Loucy (cell line): ENCODE results near the gene TEX9.

ENCODE experiments used
- H2AFZ ChIP-seq: fragments of 200-600 bp; sonication (generic); 2 replicates; pipeline ENCODE4 v1.6.0; 2016; ENCODE audit warnings: antibody characterized with exemption, mild to moderate bottlenecking, low read length, moderate library complexity
- H3F3A ChIP-seq: fragments of 200-600 bp; 2 replicates; pipeline ENCODE4 v1.6.0; 2016; ENCODE audit warnings: antibody characterized with exemption, low read depth, mild to moderate bottlenecking
- H3K27me3 ChIP-seq: fragments of 200-600 bp; sonication (generic); 2 replicates; pipeline ENCODE4 v1.6.1; 2014; ENCODE audit warnings: low read length, mild to moderate bottlenecking; ENCODE audit not compliant: insufficient read depth, poor library complexity, severe bottlenecking
- H3K36me3 ChIP-seq: fragments of 200-600 bp; sonication (generic); 2 replicates; pipeline ENCODE4 v1.6.1; 2016; ENCODE audit warnings: low read length; ENCODE audit not compliant: insufficient read depth
- H3K4me1 ChIP-seq: fragments of 200-600 bp; sonication (generic); 2 replicates; pipeline ENCODE4 v1.5.1; 2014; ENCODE audit warnings: low read length, mild to moderate bottlenecking; ENCODE audit not compliant: insufficient read depth, poor library complexity, severe bottlenecking
- H3K4me2 ChIP-seq: fragments of 200-600 bp; sonication (generic); 2 replicates; pipeline ENCODE4 v1.6.0; 2014; ENCODE audit warnings: antibody characterized with exemption, low read length, low read depth, mild to moderate bottlenecking; ENCODE audit not compliant: poor library complexity, severe bottlenecking
- H3K4me3 ChIP-seq: fragments of 200-600 bp; sonication (generic); 2 replicates; pipeline ENCODE4 v1.5.1; 2014; ENCODE audit warnings: low read length, mild to moderate bottlenecking, mixed read lengths; ENCODE audit not compliant: poor library complexity, severe bottlenecking
- H3K79me2 ChIP-seq: fragments of 200-600 bp; sonication (generic); 2 replicates; pipeline ENCODE4 v1.6.1; 2014; ENCODE audit warnings: low read length; ENCODE audit not compliant: insufficient read depth
- H3K9ac ChIP-seq: fragments of 200-600 bp; sonication (generic); 2 replicates; pipeline ENCODE4 v1.6.0; 2014; ENCODE audit warnings: mild to moderate bottlenecking, low read depth, low read length, moderate library complexity; ENCODE audit not compliant: poor library complexity, severe bottlenecking
- H3K9me2 ChIP-seq: fragments of 200-600 bp; sonication (generic); replicated peaks from 2 replicates; pipeline ENCODE4 v1.6.1; 2016; ENCODE audit warnings: low read depth, low read length, mixed read lengths
- H3K9me3 ChIP-seq: fragments of 200-600 bp; sonication (generic); 2 replicates; pipeline ENCODE4 v1.6.1; 2014; ENCODE audit warnings: mild to moderate bottlenecking, antibody characterized with exemption, low read length, low read depth; ENCODE audit not compliant: insufficient read depth
- H4K20me1 ChIP-seq: fragments of 200-600 bp; sonication (generic); 2 replicates; pipeline ENCODE4 v1.6.0; 2014; ENCODE audit warnings: antibody characterized with exemption, low read length, mild to moderate bottlenecking; ENCODE audit not compliant: insufficient read depth, poor library complexity, severe bottlenecking
- CTCF ChIP-seq: fragments of 200-600 bp; sonication (generic); conservative IDR thresholded peaks from 2 replicates; pipeline ENCODE4 v1.5.1; 2014; ENCODE audit warnings: mild to moderate bottlenecking, antibody characterized with exemption, low read length
- EZH2phosphoT487 ChIP-seq: fragments of 200-600 bp; IDR thresholded peaks from 2 replicates; pipeline ENCODE4 v1.6.1; 2018; ENCODE audit warnings: antibody characterized with exemption, mild to moderate bottlenecking, moderate library complexity, borderline replicate concordance

The TEX9 gene

GRCh38 chr15:56361987-56362386, 3.2 kb upstream of the TEX9 start:
- H3K9me2 ChIP-seq = no peaks in the 10 kb centered on the region; the same call in 1 of the 2 replicates
- no peak for TF ChIP-seq EZH2phosphoT487
- no peak for TF ChIP-seq CTCF

GRCh38 chr15:56366211-56366610, 985 bp downstream of the TEX9 start:
- Histone ChIP-seq H3K9ac (peak overlapping the region; percentile 64), H3K9me3 (no peaks in the 10 kb centered on the region), H4K20me1 (no peaks in the 10 kb centered on the region), H3K9me2 (no peaks in the 10 kb centered on the region), H3K4me2 (peak overlapping the region; percentile 87), H3K27me3 (no peaks in the 10 kb centered on the region), H3F3A (0 out of 2 replicates have a peak, but pooled peaks cover 10% of the 10 kb centered on the region), H3K4me1 (peaks cover 18% of the 10 kb centered on the region), H3K4me3 (peak overlapping the region; percentile 81), H3K79me2 (no peaks in the 10 kb centered on the region), H2AFZ (peak overlapping the region; percentile 96), H3K36me3 (no peaks in the 10 kb centered on the region)
- TF ChIP-seq EZH2phosphoT487 = no peak
- TF ChIP-seq CTCF = no peak

More at GRCh38 chr15:56361987-56362386, 3.2 kb upstream of the TEX9 start:
- Histone ChIP-seq H3K9ac (no peak overlapping the region), H3K4me1 (peaks cover 16% of the 10 kb centered on the region), H3K27me3 (no peaks in the 10 kb centered on the region), H3K9me3 (no peaks in the 10 kb centered on the region), H3F3A (0 out of 2 replicates have a peak, but pooled peaks cover 2% of the 10 kb centered on the region), H3K36me3 (no peaks in the 10 kb centered on the region), H4K20me1 (no peaks in the 10 kb centered on the region), H2AFZ (no peak overlapping the region), H3K4me3 (no peak overlapping the region), H3K79me2 (no peaks in the 10 kb centered on the region), H3K4me2 (no peak overlapping the region)

GRCh38 chr15:56367156-56367555, 1.9 kb downstream of the TEX9 start:
- Histone ChIP-seq H3K9ac (no peak overlapping the region), H3K4me3 (no peak overlapping the region), H3K27me3 (no peaks in the 10 kb centered on the region), H3K9me3 (no peaks in the 10 kb centered on the region), H2AFZ (0 out of 2 replicates have a peak overlapping the region, but pooled peaks have one; percentile 19), H3K36me3 (no peaks in the 10 kb centered on the region), H3K9me2 (no peaks in the 10 kb centered on the region), H3K79me2 (no peaks in the 10 kb centered on the region), H3K4me1 (peaks cover 18% of the 10 kb centered on the region), H4K20me1 (no peaks in the 10 kb centered on the region), H3F3A (0 out of 2 replicates have a peak, but pooled peaks cover 10% of the 10 kb centered on the region), H3K4me2 (peak overlapping the region; percentile 87)
- TF ChIP-seq CTCF (no peak), EZH2phosphoT487 (no peak)
